Esophagus squamous epithelium (tissue), 4 donors: Measurements from ENCODE around the gene ATP10A.

ENCODE experiments used
- CTCF ChIP-seq, 6 experiments: fragments of 450-650 bp in 4 of 6; fragments of 200-600 bp in 2 of 6; sonication (generic) in 2 of 6; IDR thresholded peaks; one replicate each; pipeline ENCODE4 v1.5.1; 2016 to 2019; ENCODE audit warnings: antibody characterized with exemption in 6 of 6, mild to moderate bottlenecking in 4 of 6, moderate library complexity in 4 of 6
- POLR2A ChIP-seq, 4 donors: fragments of 450-650 bp; IDR thresholded peaks; one replicate each; pipeline ENCODE4 v1.6.1; 2017; ENCODE audit warnings: antibody characterized with exemption in 4 of 4, mild to moderate bottlenecking in 4 of 4, moderate library complexity in 3 of 4

DNA sequence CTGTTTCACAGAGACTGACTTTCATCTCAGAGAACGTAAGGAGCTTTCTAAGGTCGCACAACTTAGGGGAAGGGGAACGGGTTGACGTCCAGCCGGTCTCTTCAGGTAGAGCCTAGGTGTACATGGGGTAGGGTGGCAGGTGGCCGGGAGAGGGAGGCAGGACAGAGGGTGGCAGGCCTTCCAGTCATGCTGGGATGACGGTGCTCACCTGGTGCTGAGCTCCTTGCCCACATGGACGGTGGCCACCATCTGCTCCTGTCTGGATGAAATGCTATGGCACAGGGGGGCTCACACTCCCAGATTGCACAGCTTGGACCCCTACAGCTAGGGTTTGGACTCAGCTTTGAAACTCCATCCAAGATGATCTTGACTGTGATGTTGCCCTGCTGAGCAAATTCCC is 144.5 kb downstream of the ATP10A start:
- no peak for TF ChIP-seq POLR2A (IDR thresholded peaks at IDR 0.05)
- no peak for TF ChIP-seq CTCF (IDR thresholded peaks at IDR 0.05)
